HepG2 (cell line): Measurements from ENCODE around the gene VPS54.

Source experiments
- CHCHD3 ChIP-seq: sonication (generic); formaldehyde crosslinking; IDR thresholded peaks from 2 replicates; pipeline ENCODE4 v1.8.0; 2022; ENCODE audit warnings: mild to moderate bottlenecking, missing genetic modification reagents, moderate library complexity
- CREM ChIP-seq, 2 experiments: sonication (generic) in 1 of 2; formaldehyde crosslinking in 1 of 2; IDR thresholded peaks; 2 replicates each; pipeline versions ENCODE4 v1.4.0 to v1.6.1; 2016 to 2020; ENCODE audit warnings: antibody characterized with exemption in 1 of 2, mild to moderate bottlenecking in 1 of 2, missing genetic modification reagents in 1 of 2
- CTCF ChIP-seq: sonication (generic); formaldehyde crosslinking; IDR thresholded peaks from 2 replicates; pipeline ENCODE4 v1.5.0; 2020; ENCODE audit warnings: mild to moderate bottlenecking, missing genetic modification reagents, moderate library complexity
- MED1 ChIP-seq: sonication (generic); formaldehyde crosslinking; IDR thresholded peaks from 2 replicates; pipeline ENCODE4 v1.4.0; 2020; ENCODE audit warnings: missing genetic modification reagents
- ZBTB7B ChIP-seq: sonication (generic); formaldehyde crosslinking; IDR thresholded peaks from 2 replicates; pipeline ENCODE4 v1.4.0; 2020; ENCODE audit warnings: missing genetic modification reagents
- TF ChIP-seq, protein P1 (sequence below): sonication (generic); formaldehyde crosslinking; IDR thresholded peaks from 2 replicates; pipeline ENCODE4 v1.4.0; 2020; ENCODE audit warnings: missing genetic modification reagents

GRCh38 chr2:64025741-64026140 lies 6.5 kb upstream of the VPS54 start:
- TF ChIP-seq CREM (IDR thresholded peaks at IDR 0.05): no peak
- no peak for TF ChIP-seq CREM (CRISPR knock-in tag; IDR thresholded peaks at IDR 0.05)
- TF ChIP-seq CTCF (CRISPR knock-in tag): no peak
- no peak for TF ChIP-seq MED1 (CRISPR knock-in tag)
- no peak for TF ChIP-seq CHCHD3 (CRISPR knock-in tag)
- no peak for TF ChIP-seq ZBTB7B (CRISPR knock-in tag)
- TF ChIP-seq, protein P1, sequence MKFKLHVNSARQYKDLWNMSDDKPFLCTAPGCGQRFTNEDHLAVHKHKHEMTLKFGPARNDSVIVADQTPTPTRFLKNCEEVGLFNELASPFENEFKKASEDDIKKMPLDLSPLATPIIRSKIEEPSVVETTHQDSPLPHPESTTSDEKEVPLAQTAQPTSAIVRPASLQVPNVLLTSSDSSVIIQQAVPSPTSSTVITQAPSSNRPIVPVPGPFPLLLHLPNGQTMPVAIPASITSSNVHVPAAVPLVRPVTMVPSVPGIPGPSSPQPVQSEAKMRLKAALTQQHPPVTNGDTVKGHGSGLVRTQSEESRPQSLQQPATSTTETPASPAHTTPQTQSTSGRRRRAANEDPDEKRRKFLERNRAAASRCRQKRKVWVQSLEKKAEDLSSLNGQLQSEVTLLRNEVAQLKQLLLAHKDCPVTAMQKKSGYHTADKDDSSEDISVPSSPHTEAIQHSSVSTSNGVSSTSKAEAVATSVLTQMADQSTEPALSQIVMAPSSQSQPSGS (CRISPR knock-in tag): no peak
